SK-MEL-5 (cell line): ENCODE data around the gene CD24. TPM values are rescaled to one million over a fixed set of nuclear protein-coding genes. Genes with fewer than 3 reads are reported as not detected.

Experiments
- DNase-seq: peaks from one replicate; pipeline ENCODE4 v3.0.0-alpha.2; 2016; ENCODE audit warnings: low read depth, low spot score
- in situ Hi-C: cut with HindIII; loops from 2 replicates; pipeline ENCODE4 v1.10.0; 2016; ENCODE audit warnings: low sequenced_read_pairs, high pct_unique_total_duplicates, low pct_unique_long_range_greater_than_20kb
- total RNA-seq: library from RNA; depleted of rRNA; stranded (reverse); fragments of >200 nt; shearing (Covaris generic); gene quantifications from 2 replicates; pipeline ENCODE4 v1.2.3, GENCODE V29; 2014; rRNA removed

The CD24 gene
- total RNA-seq, 1 experiment from 2014 or later = 0.42 TPM

- no peak for DNase-seq
- in situ Hi-C loops = no loop called here
Measured at GRCh38 chr6:106924694-106925523, 49.6 kb downstream of the CD24 start.

GRCh38 chr6:106922626-106923025 lies 51.9 kb downstream of the CD24 start:
- no peak for DNase-seq
- in situ Hi-C loops = no loop called here

Other genes starting within 250 kb of the CD24 start
- gene MTRES1, start 53.5 kb upstream of the CD24 start, total RNA-seq = 15.4 and 25.3 TPM in 2 replicates
- 3.1 TPM in 2 replicates for gene BEND3, start 140.8 kb upstream of the CD24 start, total RNA-seq